GM23338 (cell line): ENCODE results near the gene M1AP. TPM values are rescaled to one million over a fixed set of nuclear protein-coding genes. Genes with fewer than 3 reads are reported as not detected.

ENCODE experiments used
- ATAC-seq: fragments of 200-7000 bp; cut with Tn5 transposase; 3 replicates; pipeline ENCODE4 v1.9.1; 2020
- DNase-seq: peaks from one replicate; pipeline ENCODE4 v3.0.0-alpha.2; 2015; ENCODE audit warnings: low spot score
- H2AFZ ChIP-seq: fragments of 200-600 bp; sonication (generic); 2 replicates; pipeline ENCODE4 v1.8.0; 2016; ENCODE audit warnings: antibody characterized with exemption, mild to moderate bottlenecking, moderate library complexity
- H3F3A ChIP-seq: fragments of 200-600 bp; sonication (generic); replicated peaks from 2 replicates; pipeline ENCODE4 v1.8.0; 2017; ENCODE audit warnings: antibody characterized with exemption, mixed run types, low read depth
- H3K27ac ChIP-seq: fragments of 200-600 bp; sonication (generic); 2 replicates; pipeline ENCODE4 v1.6.1; 2016; ENCODE audit warnings: low read depth
- H3K27me3 ChIP-seq: fragments of 200-600 bp; sonication (generic); 2 replicates; pipeline ENCODE4 v1.8.0; 2016; ENCODE audit warnings: mild to moderate bottlenecking, mixed run types, moderate library complexity; ENCODE audit not compliant: insufficient read depth
- H3K36me3 ChIP-seq: fragments of 200-600 bp; sonication (generic); 2 replicates; pipeline ENCODE4 v1.8.0; 2016; ENCODE audit warnings: mild to moderate bottlenecking; ENCODE audit not compliant: insufficient read depth
- H3K4me1 ChIP-seq: fragments of 200-600 bp; sonication (generic); 2 replicates; pipeline ENCODE4 v1.8.0; 2016; ENCODE audit warnings: mild to moderate bottlenecking, moderate library complexity; ENCODE audit not compliant: insufficient read depth
- H3K4me2 ChIP-seq: fragments of 200-600 bp; sonication (generic); 2 replicates; pipeline ENCODE4 v1.7.1; 2017; ENCODE audit warnings: mixed run types
- H3K4me3 ChIP-seq: fragments of 200-600 bp; sonication (generic); 2 replicates; pipeline ENCODE4 v1.6.1; 2016; ENCODE audit warnings: mixed run types
- H3K79me2 ChIP-seq: fragments of 200-600 bp; sonication (generic); replicated peaks from 2 replicates; pipeline ENCODE4 v1.8.0; 2017; ENCODE audit warnings: mild to moderate bottlenecking; ENCODE audit not compliant: insufficient read depth
- H3K9me2 ChIP-seq: fragments of 200-600 bp; sonication (generic); 2 replicates; pipeline ENCODE4 v1.8.0; 2017; ENCODE audit not compliant: insufficient read depth
- H4K20me1 ChIP-seq: fragments of 200-600 bp; sonication (generic); replicated peaks from 2 replicates; pipeline ENCODE4 v1.8.0; 2017; ENCODE audit warnings: mild to moderate bottlenecking; ENCODE audit not compliant: insufficient read depth
- H3K27ac Mint-ChIP-seq: 2 replicates; pipeline ENCODE4 v1.8.0; 2020; ENCODE audit warnings: inconsistent platforms, mild to moderate bottlenecking, moderate library complexity, mixed read lengths
- H3K27me3 Mint-ChIP-seq: 3 replicates; pipeline ENCODE4 v1.8.0; 2022; ENCODE audit warnings: low read depth, mild to moderate bottlenecking, moderate library complexity, mixed read lengths, inconsistent platforms; ENCODE audit not compliant: insufficient read depth, poor library complexity
- H3K36me3 Mint-ChIP-seq: 3 replicates; pipeline ENCODE4 v1.8.0; 2021; ENCODE audit warnings: low read depth, mild to moderate bottlenecking, inconsistent platforms, moderate library complexity, mixed read lengths
- H3K4me1 Mint-ChIP-seq: 3 replicates; pipeline ENCODE4 v1.8.0; 2020; ENCODE audit warnings: mild to moderate bottlenecking, inconsistent platforms, mixed read lengths
- H3K4me3 Mint-ChIP-seq: 3 replicates; pipeline ENCODE4 v1.8.0; 2021; ENCODE audit warnings: moderate library complexity, mild to moderate bottlenecking, inconsistent platforms, mixed read lengths
- H3K9me3 Mint-ChIP-seq: 3 replicates; pipeline ENCODE4 v1.8.0; 2020; ENCODE audit warnings: moderate library complexity, mild to moderate bottlenecking, inconsistent platforms, mixed read lengths
- EZH2phosphoT487 ChIP-seq: fragments of 200-600 bp; sonication (generic); IDR thresholded peaks from one replicate; pipeline ENCODE4 v1.8.1; 2018; ENCODE audit warnings: antibody characterized with exemption; ENCODE audit not compliant: unreplicated experiment
- polyA plus RNA-seq: library from polyadenylated mRNA; unstranded; fragments of >200 nt; fragmentation: Nextera tagmentation; extraction: Ambion mirVana; gene quantifications from 2 replicates; pipeline ENCODE4 v1.2.1, GENCODE V29; 2016
- total RNA-seq: library from RNA; depleted of rRNA; stranded (reverse); fragments of >200 nt; shearing (Covaris generic); gene quantifications from 2 replicates; pipeline ENCODE4 v1.2.3, GENCODE V29; 2014
- TF ChIP-seq, protein P1 (sequence below), 2 experiments: fragments of 200-600 bp in 1 of 2; sonication (generic) in 1 of 2; conservative IDR thresholded peaks; 2 replicates each; pipeline versions ENCODE4 v1.5.1 to v1.6.1; 2016 to 2017; ENCODE audit warnings: antibody characterized with exemption in 2 of 2, low read depth in 2 of 2, mild to moderate bottlenecking in 2 of 2, moderate library complexity in 1 of 2
- TF ChIP-seq, protein P2 (sequence below): fragments of 250-450 bp; sonication (Bioruptor Pico); IDR thresholded peaks from 2 replicates; pipeline ENCODE4 v1.5.0; 2020; ENCODE audit warnings: mild to moderate bottlenecking, moderate library complexity
- TF ChIP-seq, protein P3 (sequence below): IDR thresholded peaks from 2 replicates; pipeline ENCODE4 v1.6.1; 2016; ENCODE audit warnings: antibody characterized with exemption
- TF ChIP-seq, protein P4 (sequence below): IDR thresholded peaks from one replicate; pipeline ENCODE4 v1.6.1; 2018; ENCODE audit warnings: antibody characterized with exemption; ENCODE audit not compliant: unreplicated experiment

The M1AP gene
- total and polyA plus RNA-seq, 2 experiments from 2014 or later = 5.1 to 12.1 TPM

DNA sequence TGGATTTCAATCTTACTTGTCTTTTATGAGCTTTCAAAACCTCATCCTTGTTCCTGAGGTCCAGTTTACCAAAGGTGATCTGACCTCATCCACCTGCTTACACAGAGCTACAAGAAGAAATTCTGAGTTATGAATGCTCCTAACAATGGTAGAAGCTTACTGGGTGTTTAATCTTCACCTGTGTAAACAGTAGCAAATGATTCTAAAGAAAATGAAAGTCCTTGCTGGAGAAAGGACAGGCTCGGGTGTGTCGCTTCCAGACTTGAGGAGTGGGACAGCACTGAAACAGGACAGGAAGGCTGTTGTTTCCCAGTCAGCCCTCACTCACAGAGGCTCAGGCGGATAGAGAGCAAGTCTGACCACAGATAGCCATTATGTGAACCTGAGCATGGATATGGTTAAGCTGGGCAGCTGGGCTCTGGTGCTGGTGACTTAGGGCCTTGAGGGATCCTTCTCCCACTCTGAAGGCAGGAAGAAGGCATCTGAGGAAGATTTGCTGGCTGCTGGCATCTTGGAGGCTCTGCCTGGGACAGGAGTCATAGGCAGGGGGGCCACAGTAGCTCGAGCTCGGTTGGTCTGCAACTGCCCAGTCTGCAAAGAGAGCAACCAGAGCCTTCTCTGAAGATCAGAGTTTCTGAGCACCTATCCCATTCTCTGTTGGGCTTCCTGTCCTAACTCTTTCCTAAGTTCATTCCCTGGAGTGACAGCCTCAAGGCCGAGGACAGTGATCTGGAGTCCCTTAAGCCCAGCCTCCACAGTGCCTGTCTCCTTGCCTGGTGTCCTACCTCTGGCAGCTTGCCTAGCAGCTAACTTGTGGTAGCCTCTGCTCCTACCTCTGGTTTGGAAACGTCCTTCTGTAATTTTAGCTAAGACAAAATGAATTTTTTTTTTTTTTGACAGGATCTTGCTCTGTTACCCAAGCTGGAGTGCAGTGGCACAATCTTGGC lies 89.6 kb downstream of the M1AP start:
- Histone ChIP-seq H3K36me3 (no peaks in the 10 kb centered on the region), H3F3A (no peaks in the 10 kb centered on the region; the same call in 1 of the 2 replicates), H3K9me2 (no peaks in the 10 kb centered on the region), H3K4me2 (no peak overlapping the region), H2AFZ (no peak overlapping the region), H3K79me2 (no peaks in the 10 kb centered on the region), H3K27me3 (peaks cover 58% of the 10 kb centered on the region), H3K27ac (no peak overlapping the region), H3K4me3 (no peak overlapping the region), H3K4me1 (peaks cover 10% of the 10 kb centered on the region), H4K20me1 (no peaks in the 10 kb centered on the region)
- peaks cover 19% of the 10 kb centered on the region for H3K4me1 Mint-ChIP-seq
- TF ChIP-seq, protein P1, sequence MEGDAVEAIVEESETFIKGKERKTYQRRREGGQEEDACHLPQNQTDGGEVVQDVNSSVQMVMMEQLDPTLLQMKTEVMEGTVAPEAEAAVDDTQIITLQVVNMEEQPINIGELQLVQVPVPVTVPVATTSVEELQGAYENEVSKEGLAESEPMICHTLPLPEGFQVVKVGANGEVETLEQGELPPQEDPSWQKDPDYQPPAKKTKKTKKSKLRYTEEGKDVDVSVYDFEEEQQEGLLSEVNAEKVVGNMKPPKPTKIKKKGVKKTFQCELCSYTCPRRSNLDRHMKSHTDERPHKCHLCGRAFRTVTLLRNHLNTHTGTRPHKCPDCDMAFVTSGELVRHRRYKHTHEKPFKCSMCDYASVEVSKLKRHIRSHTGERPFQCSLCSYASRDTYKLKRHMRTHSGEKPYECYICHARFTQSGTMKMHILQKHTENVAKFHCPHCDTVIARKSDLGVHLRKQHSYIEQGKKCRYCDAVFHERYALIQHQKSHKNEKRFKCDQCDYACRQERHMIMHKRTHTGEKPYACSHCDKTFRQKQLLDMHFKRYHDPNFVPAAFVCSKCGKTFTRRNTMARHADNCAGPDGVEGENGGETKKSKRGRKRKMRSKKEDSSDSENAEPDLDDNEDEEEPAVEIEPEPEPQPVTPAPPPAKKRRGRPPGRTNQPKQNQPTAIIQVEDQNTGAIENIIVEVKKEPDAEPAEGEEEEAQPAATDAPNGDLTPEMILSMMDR (conservative IDR thresholded peaks at IDR 0.05; ENCODE audit: low read depth in 2 of 2) = no peak
- TF ChIP-seq, protein P2, sequence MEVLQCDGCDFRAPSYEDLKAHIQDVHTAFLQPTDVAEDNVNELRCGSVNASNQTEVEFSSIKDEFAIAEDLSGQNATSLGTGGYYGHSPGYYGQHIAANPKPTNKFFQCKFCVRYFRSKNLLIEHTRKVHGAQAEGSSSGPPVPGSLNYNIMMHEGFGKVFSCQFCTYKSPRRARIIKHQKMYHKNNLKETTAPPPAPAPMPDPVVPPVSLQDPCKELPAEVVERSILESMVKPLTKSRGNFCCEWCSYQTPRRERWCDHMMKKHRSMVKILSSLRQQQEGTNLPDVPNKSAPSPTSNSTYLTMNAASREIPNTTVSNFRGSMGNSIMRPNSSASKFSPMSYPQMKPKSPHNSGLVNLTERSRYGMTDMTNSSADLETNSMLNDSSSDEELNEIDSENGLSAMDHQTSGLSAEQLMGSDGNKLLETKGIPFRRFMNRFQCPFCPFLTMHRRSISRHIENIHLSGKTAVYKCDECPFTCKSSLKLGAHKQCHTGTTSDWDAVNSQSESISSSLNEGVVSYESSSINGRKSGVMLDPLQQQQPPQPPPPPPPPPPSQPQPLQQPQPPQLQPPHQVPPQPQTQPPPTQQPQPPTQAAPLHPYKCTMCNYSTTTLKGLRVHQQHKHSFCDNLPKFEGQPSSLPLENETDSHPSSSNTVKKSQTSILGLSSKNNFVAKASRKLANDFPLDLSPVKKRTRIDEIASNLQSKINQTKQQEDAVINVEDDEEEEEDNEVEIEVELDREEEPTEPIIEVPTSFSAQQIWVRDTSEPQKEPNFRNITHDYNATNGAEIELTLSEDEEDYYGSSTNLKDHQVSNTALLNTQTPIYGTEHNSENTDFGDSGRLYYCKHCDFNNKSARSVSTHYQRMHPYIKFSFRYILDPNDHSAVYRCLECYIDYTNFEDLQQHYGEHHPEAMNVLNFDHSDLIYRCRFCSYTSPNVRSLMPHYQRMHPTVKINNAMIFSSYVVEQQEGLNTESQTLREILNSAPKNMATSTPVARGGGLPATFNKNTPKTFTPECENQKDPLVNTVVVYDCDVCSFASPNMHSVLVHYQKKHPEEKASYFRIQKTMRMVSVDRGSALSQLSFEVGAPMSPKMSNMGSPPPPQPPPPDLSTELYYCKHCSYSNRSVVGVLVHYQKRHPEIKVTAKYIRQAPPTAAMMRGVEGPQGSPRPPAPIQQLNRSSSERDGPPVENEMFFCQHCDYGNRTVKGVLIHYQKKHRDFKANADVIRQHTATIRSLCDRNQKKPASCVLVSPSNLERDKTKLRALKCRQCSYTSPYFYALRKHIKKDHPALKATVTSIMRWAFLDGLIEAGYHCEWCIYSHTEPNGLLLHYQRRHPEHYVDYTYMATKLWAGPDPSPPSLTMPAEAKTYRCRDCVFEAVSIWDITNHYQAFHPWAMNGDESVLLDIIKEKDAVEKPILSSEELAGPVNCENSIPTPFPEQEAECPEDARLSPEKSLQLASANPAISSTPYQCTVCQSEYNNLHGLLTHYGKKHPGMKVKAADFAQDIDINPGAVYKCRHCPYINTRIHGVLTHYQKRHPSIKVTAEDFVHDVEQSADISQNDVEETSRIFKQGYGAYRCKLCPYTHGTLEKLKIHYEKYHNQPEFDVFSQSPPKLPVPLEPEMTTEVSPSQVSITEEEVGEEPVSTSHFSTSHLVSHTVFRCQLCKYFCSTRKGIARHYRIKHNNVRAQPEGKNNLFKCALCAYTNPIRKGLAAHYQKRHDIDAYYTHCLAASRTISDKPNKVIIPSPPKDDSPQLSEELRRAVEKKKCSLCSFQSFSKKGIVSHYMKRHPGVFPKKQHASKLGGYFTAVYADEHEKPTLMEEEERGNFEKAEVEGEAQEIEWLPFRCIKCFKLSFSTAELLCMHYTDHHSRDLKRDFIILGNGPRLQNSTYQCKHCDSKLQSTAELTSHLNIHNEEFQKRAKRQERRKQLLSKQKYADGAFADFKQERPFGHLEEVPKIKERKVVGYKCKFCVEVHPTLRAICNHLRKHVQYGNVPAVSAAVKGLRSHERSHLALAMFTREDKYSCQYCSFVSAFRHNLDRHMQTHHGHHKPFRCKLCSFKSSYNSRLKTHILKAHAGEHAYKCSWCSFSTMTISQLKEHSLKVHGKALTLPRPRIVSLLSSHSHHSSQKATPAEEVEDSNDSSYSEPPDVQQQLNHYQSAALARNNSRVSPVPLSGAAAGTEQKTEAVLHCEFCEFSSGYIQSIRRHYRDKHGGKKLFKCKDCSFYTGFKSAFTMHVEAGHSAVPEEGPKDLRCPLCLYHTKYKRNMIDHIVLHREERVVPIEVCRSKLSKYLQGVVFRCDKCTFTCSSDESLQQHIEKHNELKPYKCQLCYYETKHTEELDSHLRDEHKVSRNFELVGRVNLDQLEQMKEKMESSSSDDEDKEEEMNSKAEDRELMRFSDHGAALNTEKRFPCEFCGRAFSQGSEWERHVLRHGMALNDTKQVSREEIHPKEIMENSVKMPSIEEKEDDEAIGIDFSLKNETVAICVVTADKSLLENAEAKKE = no peak
- no peak for TF ChIP-seq EZH2phosphoT487
- TF ChIP-seq, protein P3, sequence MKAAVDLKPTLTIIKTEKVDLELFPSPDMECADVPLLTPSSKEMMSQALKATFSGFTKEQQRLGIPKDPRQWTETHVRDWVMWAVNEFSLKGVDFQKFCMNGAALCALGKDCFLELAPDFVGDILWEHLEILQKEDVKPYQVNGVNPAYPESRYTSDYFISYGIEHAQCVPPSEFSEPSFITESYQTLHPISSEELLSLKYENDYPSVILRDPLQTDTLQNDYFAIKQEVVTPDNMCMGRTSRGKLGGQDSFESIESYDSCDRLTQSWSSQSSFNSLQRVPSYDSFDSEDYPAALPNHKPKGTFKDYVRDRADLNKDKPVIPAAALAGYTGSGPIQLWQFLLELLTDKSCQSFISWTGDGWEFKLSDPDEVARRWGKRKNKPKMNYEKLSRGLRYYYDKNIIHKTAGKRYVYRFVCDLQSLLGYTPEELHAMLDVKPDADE = no peak
- TF ChIP-seq, protein P4, sequence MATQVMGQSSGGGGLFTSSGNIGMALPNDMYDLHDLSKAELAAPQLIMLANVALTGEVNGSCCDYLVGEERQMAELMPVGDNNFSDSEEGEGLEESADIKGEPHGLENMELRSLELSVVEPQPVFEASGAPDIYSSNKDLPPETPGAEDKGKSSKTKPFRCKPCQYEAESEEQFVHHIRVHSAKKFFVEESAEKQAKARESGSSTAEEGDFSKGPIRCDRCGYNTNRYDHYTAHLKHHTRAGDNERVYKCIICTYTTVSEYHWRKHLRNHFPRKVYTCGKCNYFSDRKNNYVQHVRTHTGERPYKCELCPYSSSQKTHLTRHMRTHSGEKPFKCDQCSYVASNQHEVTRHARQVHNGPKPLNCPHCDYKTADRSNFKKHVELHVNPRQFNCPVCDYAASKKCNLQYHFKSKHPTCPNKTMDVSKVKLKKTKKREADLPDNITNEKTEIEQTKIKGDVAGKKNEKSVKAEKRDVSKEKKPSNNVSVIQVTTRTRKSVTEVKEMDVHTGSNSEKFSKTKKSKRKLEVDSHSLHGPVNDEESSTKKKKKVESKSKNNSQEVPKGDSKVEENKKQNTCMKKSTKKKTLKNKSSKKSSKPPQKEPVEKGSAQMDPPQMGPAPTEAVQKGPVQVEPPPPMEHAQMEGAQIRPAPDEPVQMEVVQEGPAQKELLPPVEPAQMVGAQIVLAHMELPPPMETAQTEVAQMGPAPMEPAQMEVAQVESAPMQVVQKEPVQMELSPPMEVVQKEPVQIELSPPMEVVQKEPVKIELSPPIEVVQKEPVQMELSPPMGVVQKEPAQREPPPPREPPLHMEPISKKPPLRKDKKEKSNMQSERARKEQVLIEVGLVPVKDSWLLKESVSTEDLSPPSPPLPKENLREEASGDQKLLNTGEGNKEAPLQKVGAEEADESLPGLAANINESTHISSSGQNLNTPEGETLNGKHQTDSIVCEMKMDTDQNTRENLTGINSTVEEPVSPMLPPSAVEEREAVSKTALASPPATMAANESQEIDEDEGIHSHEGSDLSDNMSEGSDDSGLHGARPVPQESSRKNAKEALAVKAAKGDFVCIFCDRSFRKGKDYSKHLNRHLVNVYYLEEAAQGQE = no peak
- no peak overlapping the region for H3K27ac Mint-ChIP-seq
- ATAC-seq = no peak
- H3K4me3 Mint-ChIP-seq = no peak overlapping the region
- H3K36me3 Mint-ChIP-seq = no peaks in the 10 kb centered on the region
- DNase-seq = no peak
- peaks cover 53% of the 10 kb centered on the region for H3K27me3 Mint-ChIP-seq
- no peaks in the 10 kb centered on the region for H3K9me3 Mint-ChIP-seq
